IMR-90 (cell line): ENCODE measurements around the gene TSPAN17. TPM values are rescaled to one million over a fixed set of nuclear protein-coding genes. Genes with fewer than 3 reads are reported as not detected.
A peak's percentile ranks its signal among the peaks of the same experiment; 100 is the strongest.

ENCODE experiments used
- ATAC-seq: fragments of 200-7000 bp; cut with Tn5 transposase; 2 replicates; pipeline ENCODE4 v1.9.1; 2020; ENCODE audit warnings: low read depth, mild to moderate bottlenecking, moderate library complexity
- BruUV-seq: library from RNA; stranded (reverse); fragments of 400-500 nt; replicated peaks from 2 replicates; lab custom pipeline; 2021; lab: Mats Ljungman, UMichigan
- CTCF ChIA-PET: fragments of 300-600 bp; formaldehyde crosslinking; extraction: SDS; loops from one replicate; lab custom pipeline; 2021; ENCODE audit warnings: antibody characterized with exemption; lab: Yijun Ruan, JAX
- POLR2A ChIA-PET: fragments of 300-600 bp; sonication (Branson Sonifier 250); formaldehyde crosslinking; loops from one replicate; lab custom pipeline; 2022; ENCODE audit warnings: antibody characterized with exemption; ENCODE audit not compliant: unreplicated experiment; lab: Charles Lee
- DNase-seq: peaks from one replicate; pipeline ENCODE4 v3.0.0; 2013
- H2AFZ ChIP-seq: replicated peaks from 2 replicates; pipeline ENCODE3; 2013; ENCODE audit warnings: low read length, mild to moderate bottlenecking; ENCODE audit not compliant: poor library complexity
- H2AK5ac ChIP-seq: 2 replicates; pipeline ENCODE4 v1.6.1; 2013; ENCODE audit warnings: low read depth, low read length, inconsistent platforms
- H2AK9ac ChIP-seq: replicated peaks from 2 replicates; pipeline ENCODE3; 2013; ENCODE audit warnings: mild to moderate bottlenecking, low read depth, low read length, moderate library complexity; ENCODE audit not compliant: poor library complexity
- H2BK120ac ChIP-seq: 2 replicates; pipeline ENCODE4 v1.6.1; 2013; ENCODE audit warnings: low read depth, low read length, inconsistent platforms
- H2BK15ac ChIP-seq: 3 replicates; pipeline ENCODE4 v1.6.1; 2013; ENCODE audit warnings: low read depth, low read length, inconsistent platforms
- H2BK20ac ChIP-seq: 2 replicates; pipeline ENCODE4 v1.6.1; 2013; ENCODE audit warnings: low read depth, mild to moderate bottlenecking, inconsistent platforms, low read length, moderate library complexity
- H2BK5ac ChIP-seq: 2 replicates; pipeline ENCODE4 v1.6.1; 2013; ENCODE audit warnings: mild to moderate bottlenecking, low read depth, low read length, inconsistent platforms; ENCODE audit not compliant: poor library complexity, severe bottlenecking
- H3K14ac ChIP-seq: replicated peaks from 2 replicates; pipeline ENCODE4 v1.6.1; 2013; ENCODE audit warnings: low read depth, low read length, inconsistent platforms
- H3K18ac ChIP-seq: 2 replicates; pipeline ENCODE4 v1.6.1; 2013; ENCODE audit warnings: low read depth, low read length, control low read depth
- H3K23ac ChIP-seq: 2 replicates; pipeline ENCODE4 v1.6.1; 2013; ENCODE audit warnings: low read depth, low read length, inconsistent platforms
- H3K27ac ChIP-seq: 2 replicates; pipeline ENCODE4 v1.5.1; 2013; ENCODE audit warnings: mild to moderate bottlenecking, control low read depth, low read length; ENCODE audit not compliant: insufficient read depth
- H3K27me3 ChIP-seq: 2 replicates; pipeline ENCODE4 v1.6.1; 2013; ENCODE audit warnings: low read length; ENCODE audit not compliant: control insufficient read depth, insufficient read depth
- H3K36me3 ChIP-seq: 2 replicates; pipeline ENCODE4 v1.6.1; 2013; ENCODE audit warnings: low read length, mixed read lengths; ENCODE audit not compliant: control insufficient read depth, insufficient read depth
- H3K4ac ChIP-seq: 2 replicates; pipeline ENCODE4 v1.6.1; 2013; ENCODE audit warnings: low read depth, low read length, inconsistent platforms
- H3K4me1 ChIP-seq: 2 replicates; pipeline ENCODE4 v1.6.1; 2013; ENCODE audit warnings: low read length, mixed read lengths; ENCODE audit not compliant: control insufficient read depth, insufficient read depth
- H3K4me2 ChIP-seq: 2 replicates; pipeline ENCODE4 v1.6.1; 2013; ENCODE audit warnings: low read depth, mild to moderate bottlenecking, control low read depth, low read length, moderate library complexity
- H3K4me3 ChIP-seq: 2 replicates; pipeline ENCODE4 v1.5.1; 2013; ENCODE audit warnings: low read depth, mild to moderate bottlenecking, control low read depth, low read length, moderate library complexity; ENCODE audit not compliant: insufficient read depth
- H3K56ac ChIP-seq: 2 replicates; pipeline ENCODE4 v1.6.1; 2013; ENCODE audit warnings: low read length, inconsistent platforms; ENCODE audit not compliant: insufficient read depth; ENCODE audit errors: extremely low read depth
- H3K79me1 ChIP-seq, 2 experiments: 2 replicates each; pipeline ENCODE4 v1.6.1; 2013; ENCODE audit warnings: low read length in 2 of 2, inconsistent platforms in 1 of 2, low read depth in 1 of 2
- H3K9ac ChIP-seq: 2 replicates; pipeline ENCODE4 v1.6.1; 2013; ENCODE audit warnings: low read depth, low read length, control low read depth
- H3K9me1 ChIP-seq: 2 replicates; pipeline ENCODE4 v1.6.1; 2013; ENCODE audit warnings: low read length, inconsistent platforms; ENCODE audit not compliant: insufficient read depth
- H3K9me3 ChIP-seq: 2 replicates; pipeline ENCODE4 v1.6.1; 2013; ENCODE audit warnings: low read length; ENCODE audit not compliant: control insufficient read depth, insufficient read depth
- H4K20me1 ChIP-seq: 2 replicates; pipeline ENCODE4 v1.6.1; 2013; ENCODE audit warnings: low read length, inconsistent platforms; ENCODE audit not compliant: insufficient read depth
- H4K5ac ChIP-seq: 2 replicates; pipeline ENCODE4 v1.6.1; 2013; ENCODE audit warnings: mild to moderate bottlenecking, low read depth, low read length, control low read depth
- H4K8ac ChIP-seq, 2 experiments: 2 replicates each; pipeline ENCODE4 v1.6.1; 2013; ENCODE audit warnings: low read depth in 2 of 2, low read length in 2 of 2, control low read depth in 1 of 2, inconsistent platforms in 1 of 2
- H4K91ac ChIP-seq: 2 replicates; pipeline ENCODE4 v1.6.1; 2013; ENCODE audit warnings: low read depth, low read length, inconsistent platforms; ENCODE audit not compliant: insufficient read depth
- BHLHE40 ChIP-seq: fragments of 150-350 bp; IDR thresholded peaks from 2 replicates; pipeline ENCODE4 v1.6.1; 2016; ENCODE audit warnings: mild to moderate bottlenecking, low read depth, low read length
- MAZ ChIP-seq: IDR thresholded peaks from 2 replicates; pipeline ENCODE4 v1.6.1; 2012; ENCODE audit warnings: low read depth, mild to moderate bottlenecking, low read length, improper control_type of control experiment, moderate library complexity, borderline replicate concordance
- NFE2L2 ChIP-seq: fragments of 150-350 bp; IDR thresholded peaks from 2 replicates; pipeline ENCODE4 v1.6.1; 2016; ENCODE audit warnings: low read depth, mild to moderate bottlenecking, low read length
- POLR2A ChIP-seq: IDR thresholded peaks from 2 replicates; pipeline ENCODE4 v1.6.1; 2012; ENCODE audit warnings: mild to moderate bottlenecking, low read depth, low read length
- RAD21 ChIP-seq: IDR thresholded peaks from 2 replicates; pipeline ENCODE4 v1.6.1; 2012; ENCODE audit warnings: low read length, improper control_type of control experiment
- WGBS, 2 experiments: methylation state at CpG; one replicate each; pipeline versions ENCODE4 v1.1.5 to v1.1.7; 2013; ENCODE audit warnings: missing lambda C conversion rate in 2 of 2; ENCODE audit not compliant: insufficient read length in 1 of 2; ENCODE audit errors: extremely low coverage in 2 of 2; 5-methylcytosine and 5-hydroxymethylcytosine counted together
- dilution Hi-C: fragments of 300-500 bp; cut with HindIII; formaldehyde crosslinking; loops from one replicate; pipeline ENCODE4 v1.14.3; 2018; ENCODE audit warnings: low sequenced_read_pairs; ENCODE audit not compliant: unreplicated experiment
- in situ Hi-C: fragments of 300-500 bp; cut with MboI; formaldehyde crosslinking; loops from 3 replicates; pipeline ENCODE4 v1.14.3; 2019; ENCODE audit warnings: low sequenced_read_pairs, inconsistent platforms, mixed read lengths
- intact Hi-C: fragments of 100-400 bp; cut with micrococcal nuclease; formaldehyde crosslinking; loops from 2 replicates; pipeline ENCODE4 v1.10.0; 2022
- polyA plus RNA-seq, 3 experiments: library from polyadenylated mRNA; depleted of rRNA; stranded (reverse); fragments of >200 nt; gene quantifications; 2 replicates each; pipeline ENCODE4 v1.2.3, GENCODE V29; 2012; ENCODE audit warnings: low replicate concordance in 1 of 3
- total RNA-seq: library from RNA; depleted of rRNA; stranded (reverse); fragments of >200 nt; gene quantifications from 2 replicates; pipeline ENCODE4 v1.2.3, GENCODE V29; 2012
- TF ChIP-seq, protein P1 (sequence below): conservative IDR thresholded peaks from 2 replicates; pipeline ENCODE4 v1.5.1; 2012; ENCODE audit warnings: mild to moderate bottlenecking, low read depth, low read length, improper control_type of control experiment

The TSPAN17 gene
- total and polyA plus RNA-seq, 2 of the 4 experiments (the other 2 are of a cell fraction): 34.2 to 41.6 TPM

GRCh38 chr5:176629317-176629852 lies 17.9 kb upstream of the TSPAN17 start:
- Histone ChIP-seq H3K27ac (no peak overlapping the region), H2BK5ac (no peak overlapping the region), H3K9me1 (peaks cover 3% of the 10 kb centered on the region; the same call in 1 of the 2 replicates), H3K27me3 (peaks cover 74% of the 10 kb centered on the region), H3K79me1 (no peaks in the 10 kb centered on the region), H4K91ac (no peak overlapping the region), H3K4me1 (peaks cover 2% of the 10 kb centered on the region; the same call in 1 of the 2 replicates), H4K20me1 (no peaks in the 10 kb centered on the region; the same call in 1 of the 2 replicates), H2AK5ac (no peak overlapping the region), H3K23ac (no peak overlapping the region), H2AFZ (no peak overlapping the region), H4K8ac (no peak overlapping the region), H3K9me3 (no peaks in the 10 kb centered on the region), H2AK9ac (no peak overlapping the region), H3K9ac (no peak overlapping the region), H3K4me3 (no peak overlapping the region), H3K14ac (no peak overlapping the region), H4K5ac (no peak overlapping the region), H2BK20ac (no peak overlapping the region), H3K56ac (no peak overlapping the region), H2BK120ac (no peak overlapping the region), H3K4ac (no peak overlapping the region), H2BK15ac (no peak overlapping the region), H3K4me2 (peak overlapping the region; percentile 87; the same call in 1 of the 2 replicates), H3K36me3 (no peaks in the 10 kb centered on the region), H3K18ac (no peak overlapping the region)
- dilution Hi-C loops (no loop called here), in situ Hi-C loops (loop anchor here (10.0 kb wide), 1 partner anchor 55 kb away; no protein-coding TSS in a partner anchor), intact Hi-C loops (no loop called here)
- BruUV-seq: no TSS peak
- TF ChIP-seq, protein P1, sequence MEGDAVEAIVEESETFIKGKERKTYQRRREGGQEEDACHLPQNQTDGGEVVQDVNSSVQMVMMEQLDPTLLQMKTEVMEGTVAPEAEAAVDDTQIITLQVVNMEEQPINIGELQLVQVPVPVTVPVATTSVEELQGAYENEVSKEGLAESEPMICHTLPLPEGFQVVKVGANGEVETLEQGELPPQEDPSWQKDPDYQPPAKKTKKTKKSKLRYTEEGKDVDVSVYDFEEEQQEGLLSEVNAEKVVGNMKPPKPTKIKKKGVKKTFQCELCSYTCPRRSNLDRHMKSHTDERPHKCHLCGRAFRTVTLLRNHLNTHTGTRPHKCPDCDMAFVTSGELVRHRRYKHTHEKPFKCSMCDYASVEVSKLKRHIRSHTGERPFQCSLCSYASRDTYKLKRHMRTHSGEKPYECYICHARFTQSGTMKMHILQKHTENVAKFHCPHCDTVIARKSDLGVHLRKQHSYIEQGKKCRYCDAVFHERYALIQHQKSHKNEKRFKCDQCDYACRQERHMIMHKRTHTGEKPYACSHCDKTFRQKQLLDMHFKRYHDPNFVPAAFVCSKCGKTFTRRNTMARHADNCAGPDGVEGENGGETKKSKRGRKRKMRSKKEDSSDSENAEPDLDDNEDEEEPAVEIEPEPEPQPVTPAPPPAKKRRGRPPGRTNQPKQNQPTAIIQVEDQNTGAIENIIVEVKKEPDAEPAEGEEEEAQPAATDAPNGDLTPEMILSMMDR: no peak
- no peak for TF ChIP-seq NFE2L2
- no peak for TF ChIP-seq RAD21
- no peak for TF ChIP-seq POLR2A
- TF ChIP-seq MAZ: no peak
- no peak for TF ChIP-seq BHLHE40
- 5% methylated on average over 11 of the region's 34 CpGs; no CpG with 5 or more reads in 1 of the 2 experiments for WGBS, 2 experiments
- DNase-seq: no peak
- ChIA-PET POLR2A (no interaction called here), CTCF (no interaction called here)
- no peak for ATAC-seq
